Testis (tissue), 2 donors: Measurements from ENCODE around the gene PHACTR3.

Experiments
- POLR2A ChIP-seq: fragments of 450-650 bp; IDR thresholded peaks from one replicate; pipeline ENCODE4 v1.6.1; 2017; ENCODE audit warnings: antibody characterized with exemption, mild to moderate bottlenecking, moderate library complexity
- TF ChIP-seq, protein P1 (sequence below), 3 experiments: fragments of 450-650 bp in 2 of 3; fragments of 200-600 bp in 1 of 3; sonication (generic) in 1 of 3; IDR thresholded peaks; one replicate each; pipeline ENCODE4 v1.5.1; 2016 to 2019; ENCODE audit warnings: antibody characterized with exemption in 3 of 3, mild to moderate bottlenecking in 2 of 3, moderate library complexity in 1 of 3

DNA sequence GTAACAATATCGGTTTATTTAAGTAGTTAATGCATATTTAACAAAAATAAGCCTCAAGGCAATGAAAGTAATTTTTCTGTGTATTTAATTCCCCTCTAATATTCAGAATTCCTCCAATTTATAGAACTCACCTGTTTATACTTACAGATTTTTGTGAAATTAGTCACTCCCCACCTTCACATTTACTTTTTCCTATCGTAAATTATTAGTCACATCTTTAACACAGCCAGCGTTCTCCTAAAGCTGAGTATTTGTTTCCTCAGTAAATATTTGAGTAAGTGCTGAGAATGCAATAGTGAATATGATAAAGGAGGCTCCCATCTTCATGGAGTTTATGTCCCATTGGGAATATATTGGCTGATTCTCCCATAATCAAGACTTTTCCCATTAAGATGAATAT, 241.1 kb downstream of the PHACTR3 start:
- TF ChIP-seq, protein P1, sequence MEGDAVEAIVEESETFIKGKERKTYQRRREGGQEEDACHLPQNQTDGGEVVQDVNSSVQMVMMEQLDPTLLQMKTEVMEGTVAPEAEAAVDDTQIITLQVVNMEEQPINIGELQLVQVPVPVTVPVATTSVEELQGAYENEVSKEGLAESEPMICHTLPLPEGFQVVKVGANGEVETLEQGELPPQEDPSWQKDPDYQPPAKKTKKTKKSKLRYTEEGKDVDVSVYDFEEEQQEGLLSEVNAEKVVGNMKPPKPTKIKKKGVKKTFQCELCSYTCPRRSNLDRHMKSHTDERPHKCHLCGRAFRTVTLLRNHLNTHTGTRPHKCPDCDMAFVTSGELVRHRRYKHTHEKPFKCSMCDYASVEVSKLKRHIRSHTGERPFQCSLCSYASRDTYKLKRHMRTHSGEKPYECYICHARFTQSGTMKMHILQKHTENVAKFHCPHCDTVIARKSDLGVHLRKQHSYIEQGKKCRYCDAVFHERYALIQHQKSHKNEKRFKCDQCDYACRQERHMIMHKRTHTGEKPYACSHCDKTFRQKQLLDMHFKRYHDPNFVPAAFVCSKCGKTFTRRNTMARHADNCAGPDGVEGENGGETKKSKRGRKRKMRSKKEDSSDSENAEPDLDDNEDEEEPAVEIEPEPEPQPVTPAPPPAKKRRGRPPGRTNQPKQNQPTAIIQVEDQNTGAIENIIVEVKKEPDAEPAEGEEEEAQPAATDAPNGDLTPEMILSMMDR (IDR thresholded peaks at IDR 0.05) = no peak
- TF ChIP-seq POLR2A = no peak
